H9 (cell line): ENCODE data around the gene MUC4. TPM values are rescaled to one million over a fixed set of nuclear protein-coding genes. Genes with fewer than 3 reads are reported as not detected.
A peak's percentile ranks its signal among the peaks of the same experiment; 100 is the strongest.

Experiments
- DNase-seq: peaks from one replicate; pipeline ENCODE4 v3.0.0-alpha.2; 2017
- H2AFZ ChIP-seq: one replicate; pipeline ENCODE4 v1.6.1; 2013; ENCODE audit warnings: mild to moderate bottlenecking, low read length, control low read depth, moderate library complexity
- H2AK5ac ChIP-seq: 2 replicates; pipeline ENCODE4 v1.6.1; 2013; ENCODE audit warnings: low read length, control low read depth, mixed read lengths; ENCODE audit not compliant: insufficient read length
- H2BK120ac ChIP-seq: one replicate; pipeline ENCODE4 v1.6.1; 2013; ENCODE audit warnings: low read depth, mild to moderate bottlenecking, low read length, control low read depth, inconsistent platforms; ENCODE audit not compliant: poor library complexity, severe bottlenecking
- H2BK12ac ChIP-seq: 2 replicates; pipeline ENCODE4 v1.6.1; 2013; ENCODE audit warnings: low read length, control low read depth, mixed read lengths, low read depth; ENCODE audit not compliant: insufficient read length
- H2BK15ac ChIP-seq: 2 replicates; pipeline ENCODE4 v1.6.1; 2013; ENCODE audit warnings: low read depth, low read length, control low read depth
- H2BK20ac ChIP-seq: one replicate; pipeline ENCODE4 v1.6.1; 2013; ENCODE audit warnings: low read depth, mild to moderate bottlenecking, low read length, control low read depth, inconsistent platforms; ENCODE audit not compliant: poor library complexity, severe bottlenecking
- H2BK5ac ChIP-seq: 2 replicates; pipeline ENCODE4 v1.6.1; 2013; ENCODE audit warnings: low read length, control low read depth, mixed read lengths; ENCODE audit not compliant: insufficient read length
- H3K14ac ChIP-seq: 2 replicates; pipeline ENCODE4 v1.6.1; 2013; ENCODE audit warnings: low read length, control low read depth; ENCODE audit not compliant: insufficient read depth
- H3K18ac ChIP-seq: 2 replicates; pipeline ENCODE4 v1.6.1; 2013; ENCODE audit warnings: low read depth, mild to moderate bottlenecking, mixed read lengths, low read length, control low read depth; ENCODE audit not compliant: insufficient read length
- H3K23ac ChIP-seq: 2 replicates; pipeline ENCODE4 v1.6.1; 2013; ENCODE audit warnings: low read length, control low read depth, mixed read lengths, low read depth; ENCODE audit not compliant: insufficient read length
- H3K23me2 ChIP-seq: 2 replicates; pipeline ENCODE4 v1.6.1; 2013; ENCODE audit warnings: low read depth, mild to moderate bottlenecking, mixed read lengths, low read length, control low read depth; ENCODE audit not compliant: insufficient read length, poor library complexity, severe bottlenecking
- H3K27ac ChIP-seq: 2 replicates; pipeline ENCODE4 v1.5.1; 2013; ENCODE audit warnings: low read length, control low read depth, mixed read lengths, low read depth; ENCODE audit not compliant: insufficient read length
- H3K27me3 ChIP-seq: 2 replicates; pipeline ENCODE4 v1.6.1; 2013; ENCODE audit warnings: low read length, control low read depth, inconsistent platforms; ENCODE audit not compliant: insufficient read depth
- H3K4ac ChIP-seq: 2 replicates; pipeline ENCODE4 v1.6.1; 2013; ENCODE audit warnings: low read depth, mild to moderate bottlenecking, control low read depth, inconsistent platforms, low read length, moderate library complexity
- H3K4me1 ChIP-seq: 2 replicates; pipeline ENCODE4 v1.6.1; 2013; ENCODE audit warnings: low read length, control low read depth, inconsistent platforms; ENCODE audit not compliant: insufficient read depth
- H3K4me2 ChIP-seq: 2 replicates; pipeline ENCODE4 v1.6.1; 2013; ENCODE audit warnings: low read length, control low read depth, mixed read lengths; ENCODE audit not compliant: insufficient read length, insufficient read depth
- H3K56ac ChIP-seq: 2 replicates; pipeline ENCODE4 v1.6.1; 2013; ENCODE audit warnings: low read depth, mild to moderate bottlenecking, mixed read lengths, low read length, control low read depth; ENCODE audit not compliant: insufficient read length
- H3K79me1 ChIP-seq: 2 replicates; pipeline ENCODE4 v1.6.1; 2013; ENCODE audit warnings: low read depth, mild to moderate bottlenecking, moderate library complexity, low read length, control low read depth, inconsistent platforms; ENCODE audit not compliant: insufficient read depth, poor library complexity, severe bottlenecking
- H3K79me2 ChIP-seq: 2 replicates; pipeline ENCODE4 v1.6.1; 2013; ENCODE audit warnings: low read length, control low read depth, inconsistent platforms; ENCODE audit not compliant: insufficient read depth
- H3K9ac ChIP-seq: 2 replicates; pipeline ENCODE4 v1.6.1; 2013; ENCODE audit warnings: low read length, control low read depth, mixed read lengths; ENCODE audit not compliant: insufficient read length; ENCODE audit errors: extremely low read depth
- H3K9me3 ChIP-seq: one replicate; pipeline ENCODE4 v1.6.1; 2013; ENCODE audit warnings: low read depth, low read length, inconsistent platforms; ENCODE audit not compliant: control insufficient read depth
- H3T11ph ChIP-seq: one replicate; pipeline ENCODE4 v1.6.1; 2013; ENCODE audit warnings: mild to moderate bottlenecking, low read length, control low read depth, inconsistent platforms
- H4K20me1 ChIP-seq: one replicate; pipeline ENCODE4 v1.6.1; 2013; ENCODE audit not compliant: control insufficient read depth, insufficient read length, insufficient read depth
- H4K5ac ChIP-seq: 2 replicates; pipeline ENCODE4 v1.6.1; 2013; ENCODE audit warnings: low read depth, mild to moderate bottlenecking, mixed read lengths, low read length, control low read depth; ENCODE audit not compliant: insufficient read length
- H4K8ac ChIP-seq: replicated peaks from 2 replicates; pipeline ENCODE4 v1.6.1; 2013; ENCODE audit warnings: low read length, control low read depth, mixed read lengths, low read depth; ENCODE audit not compliant: insufficient read length
- H4K91ac ChIP-seq: 2 replicates; pipeline ENCODE4 v1.6.1; 2013; ENCODE audit warnings: low read depth, mild to moderate bottlenecking, moderate library complexity, mixed read lengths, low read length, control low read depth; ENCODE audit not compliant: insufficient read length
- H3K27ac Mint-ChIP-seq, 3 experiments: 2 replicates in 2 of 3; 3 replicates in 1 of 3; pipeline ENCODE4 v1.8.0; 2020 to 2021; ENCODE audit warnings: mixed read lengths in 3 of 3, mild to moderate bottlenecking in 1 of 3, moderate library complexity in 1 of 3
- H3K27me3 Mint-ChIP-seq: 2 replicates; pipeline ENCODE4 v1.8.0; 2021; ENCODE audit warnings: low read depth, mild to moderate bottlenecking, moderate library complexity, mixed read lengths
- H3K36me3 Mint-ChIP-seq, 3 experiments: 2 replicates in 2 of 3; 3 replicates in 1 of 3; pipeline ENCODE4 v1.8.0; 2020 to 2021; ENCODE audit warnings: low read depth in 3 of 3, mixed read lengths in 3 of 3; ENCODE audit not compliant: insufficient read depth in 1 of 3
- H3K4me1 Mint-ChIP-seq, 2 experiments: 2 replicates each; pipeline ENCODE4 v1.8.0; 2020; ENCODE audit warnings: mixed read lengths in 2 of 2
- H3K4me3 Mint-ChIP-seq, 2 experiments: 2 replicates in 1 of 2; 3 replicates in 1 of 2; pipeline ENCODE4 v1.8.0; 2020 to 2021; ENCODE audit warnings: mild to moderate bottlenecking in 2 of 2, mixed read lengths in 2 of 2, moderate library complexity in 1 of 2
- H3K9me3 Mint-ChIP-seq, 2 experiments: 2 replicates in 1 of 2; 3 replicates in 1 of 2; pipeline ENCODE4 v1.8.0; 2020; ENCODE audit warnings: mild to moderate bottlenecking in 2 of 2, mixed read lengths in 2 of 2, moderate library complexity in 1 of 2
- WGBS: extraction: QIAGEN DNeasy Blood & Tissue Kit; methylation state at CpG from one replicate; pipeline ENCODE4 v1.1.7; 2013; ENCODE audit warnings: missing lambda C conversion rate, low lambda C conversion rate, mixed read lengths; ENCODE audit not compliant: insufficient read length; ENCODE audit errors: extremely low coverage; 5-methylcytosine and 5-hydroxymethylcytosine counted together
- total RNA-seq: library from RNA; stranded (reverse); gene quantifications from 2 replicates; pipeline ENCODE4 v1.2.1, GENCODE V29; 2021
- TF ChIP-seq, protein P1 (sequence below): fragments of 200-600 bp; sonication (generic); conservative IDR thresholded peaks from 3 replicates; pipeline ENCODE4 v1.8.0; 2021; ENCODE audit warnings: antibody characterized with exemption, mild to moderate bottlenecking

MUC4 gene
- total RNA-seq, 1 experiment from 2014 or later: 1.2 TPM

DNA sequence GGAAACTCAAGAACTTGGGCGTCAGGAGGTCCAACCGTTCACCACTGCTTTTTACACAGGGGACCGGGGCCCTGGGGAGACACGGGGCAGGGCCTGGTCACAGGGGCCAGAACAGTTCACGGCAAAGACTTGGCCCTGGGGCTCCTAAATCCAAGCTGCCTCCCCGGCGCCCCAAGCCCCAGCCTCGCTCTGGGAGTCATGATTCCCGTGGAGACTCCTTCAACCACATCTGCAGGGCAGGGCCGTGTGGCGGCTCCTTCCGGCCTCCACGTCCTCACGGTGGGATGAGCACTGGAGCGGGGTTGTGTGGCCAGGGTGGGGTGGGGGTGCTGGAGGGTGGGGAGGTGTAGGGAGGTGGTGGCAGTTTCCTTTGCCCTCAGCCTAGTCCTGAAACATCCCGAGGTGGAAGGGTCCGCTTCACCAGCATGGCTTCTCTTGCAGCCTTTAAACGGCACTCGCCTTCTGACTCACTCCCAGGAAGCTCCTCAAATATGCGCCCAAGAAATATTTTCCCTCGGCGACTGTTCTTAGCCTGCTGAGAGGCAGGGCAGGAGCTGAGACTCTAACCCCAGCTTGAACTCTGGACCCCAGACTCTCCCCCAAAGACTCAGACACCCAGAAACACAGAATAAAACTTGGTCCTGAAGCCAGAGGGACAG lies 1.8 kb downstream of the MUC4 start:
- no peak overlapping the region for H2BK5ac ChIP-seq
- H4K20me1 ChIP-seq: no peaks in the 10 kb centered on the region
- H2BK12ac ChIP-seq: no peak overlapping the region
- no peak overlapping the region for H4K91ac ChIP-seq
- no peak overlapping the region for H2BK20ac ChIP-seq
- no peak overlapping the region for H2AFZ ChIP-seq
- H3K36me3 Mint-ChIP-seq: peaks cover 0 to 5% (median 0%) of the 10 kb centered on the region in 3 experiments; a peak in 2 of 7 replicates
- H3K27ac Mint-ChIP-seq: peak overlapping the region in 2 of 3 experiments; percentile 31 to 56; a peak in 2 of 7 replicates
- no peaks in the 10 kb centered on the region for H3K9me3 Mint-ChIP-seq
- H3K4ac ChIP-seq: no peak overlapping the region
- H3K4me2 ChIP-seq: no peak overlapping the region
- DNase-seq: no peak
- no peaks in the 10 kb centered on the region for H3K9me3 ChIP-seq
- no peaks in the 10 kb centered on the region for H3K79me1 ChIP-seq
- H3K27me3 Mint-ChIP-seq: peaks cover 8% of the 10 kb centered on the region
- H2AK5ac ChIP-seq: no peak overlapping the region
- WGBS: no CpG with 5 or more reads among the region's 22 CpGs
- H3T11ph ChIP-seq: no peak overlapping the region
- no peak overlapping the region for H4K8ac ChIP-seq
- no peaks in the 10 kb centered on the region for H3K27me3 ChIP-seq
- no peak overlapping the region for H3K23ac ChIP-seq
- peaks cover 3% of the 10 kb centered on the region for H3K4me1 ChIP-seq
- TF ChIP-seq, protein P1, sequence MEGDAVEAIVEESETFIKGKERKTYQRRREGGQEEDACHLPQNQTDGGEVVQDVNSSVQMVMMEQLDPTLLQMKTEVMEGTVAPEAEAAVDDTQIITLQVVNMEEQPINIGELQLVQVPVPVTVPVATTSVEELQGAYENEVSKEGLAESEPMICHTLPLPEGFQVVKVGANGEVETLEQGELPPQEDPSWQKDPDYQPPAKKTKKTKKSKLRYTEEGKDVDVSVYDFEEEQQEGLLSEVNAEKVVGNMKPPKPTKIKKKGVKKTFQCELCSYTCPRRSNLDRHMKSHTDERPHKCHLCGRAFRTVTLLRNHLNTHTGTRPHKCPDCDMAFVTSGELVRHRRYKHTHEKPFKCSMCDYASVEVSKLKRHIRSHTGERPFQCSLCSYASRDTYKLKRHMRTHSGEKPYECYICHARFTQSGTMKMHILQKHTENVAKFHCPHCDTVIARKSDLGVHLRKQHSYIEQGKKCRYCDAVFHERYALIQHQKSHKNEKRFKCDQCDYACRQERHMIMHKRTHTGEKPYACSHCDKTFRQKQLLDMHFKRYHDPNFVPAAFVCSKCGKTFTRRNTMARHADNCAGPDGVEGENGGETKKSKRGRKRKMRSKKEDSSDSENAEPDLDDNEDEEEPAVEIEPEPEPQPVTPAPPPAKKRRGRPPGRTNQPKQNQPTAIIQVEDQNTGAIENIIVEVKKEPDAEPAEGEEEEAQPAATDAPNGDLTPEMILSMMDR: no peak
- H3K79me2 ChIP-seq: no peaks in the 10 kb centered on the region
- no peak overlapping the region for H4K5ac ChIP-seq
- H3K9ac ChIP-seq: no peak overlapping the region
- H3K56ac ChIP-seq: no peak overlapping the region
- no peak overlapping the region for H3K27ac ChIP-seq
- H3K4me3 Mint-ChIP-seq: peak overlapping the region in 1 of 2 experiments; percentile 10; a peak in 1 of 5 replicates
- H3K23me2 ChIP-seq: no peaks in the 10 kb centered on the region
- no peak overlapping the region for H3K18ac ChIP-seq
- H2BK15ac ChIP-seq: no peak overlapping the region
- no peak overlapping the region for H2BK120ac ChIP-seq
- no peak overlapping the region for H3K14ac ChIP-seq
- H3K4me1 Mint-ChIP-seq: peaks cover 46 to 55% of the 10 kb centered on the region in 2 experiments
